CD4-positive, alpha-beta T cell (primary cell): ENCODE results near the gene DHRS3. TPM values are rescaled to one million over a fixed set of nuclear protein-coding genes. Genes with fewer than 3 reads are reported as not detected.

Source experiments
- ATAC-seq: fragments of 200-7000 bp; cut with Tn5 transposase; one replicate; pipeline ENCODE4 v1.10.0; 2022; ENCODE audit warnings: mild to moderate bottlenecking; ENCODE audit not compliant: poor library complexity
- CTCF ChIA-PET: fragments of 350-600 bp; sonication (Branson Sonifier 250); formaldehyde crosslinking; loops from one replicate; lab custom pipeline; 2021; ENCODE audit warnings: antibody characterized with exemption, inconsistent platforms; lab: Charles Lee
- POLR2A ChIA-PET: fragments of 350-600 bp; sonication (Branson Sonifier 250); formaldehyde crosslinking; loops from one replicate; lab custom pipeline; 2021; ENCODE audit warnings: antibody characterized with exemption, inconsistent platforms; lab: Charles Lee
- DNase-seq, 14 experiments: peaks; one replicate each; pipeline ENCODE4 v3.0.0-alpha.2; 2013 to 2020; ENCODE audit warnings: mixed read lengths in 2 of 14
- H3K27ac ChIP-seq, 2 donors: one replicate each; pipeline versions ENCODE4 v1.5.1 to v1.7.0; 2013; ENCODE audit warnings: low read length in 2 of 2, low read depth in 1 of 2, mild to moderate bottlenecking in 1 of 2
- H3K27me3 ChIP-seq, 2 experiments: 1 replicate in 1 of 2; 2 replicates in 1 of 2; pipeline versions ENCODE4 v1.6.1 to v1.7.0; 2013; ENCODE audit warnings: low read length in 2 of 2, control low read depth in 1 of 2, mild to moderate bottlenecking in 1 of 2, moderate library complexity in 1 of 2; ENCODE audit not compliant: insufficient read depth in 2 of 2, control insufficient read depth in 1 of 2
- H3K36me3 ChIP-seq: one replicate; pipeline ENCODE4 v1.6.1; 2013; ENCODE audit warnings: low read length, control low read depth; ENCODE audit not compliant: insufficient read depth
- H3K4me1 ChIP-seq: one replicate; pipeline ENCODE4 v1.6.1; 2013; ENCODE audit warnings: low read length, control low read depth; ENCODE audit not compliant: insufficient read depth
- H3K4me3 ChIP-seq: one replicate; pipeline ENCODE4 v1.5.1; 2013; ENCODE audit warnings: mild to moderate bottlenecking, low read length, moderate library complexity
- H3K9me3 ChIP-seq, 2 experiments: 1 replicate in 1 of 2; 2 replicates in 1 of 2; pipeline versions ENCODE4 v1.6.1 to v1.7.0; 2013; ENCODE audit warnings: low read length in 2 of 2, mild to moderate bottlenecking in 2 of 2, control low read depth in 1 of 2, moderate library complexity in 1 of 2; ENCODE audit not compliant: control insufficient read depth in 1 of 2, insufficient read depth in 1 of 2
- H3K27ac Mint-ChIP-seq: one replicate; pipeline ENCODE4 v1.8.0; 2020; ENCODE audit warnings: mixed read lengths
- H3K27me3 Mint-ChIP-seq: one replicate; pipeline ENCODE4 v1.8.0; 2021; ENCODE audit warnings: mixed read lengths
- H3K36me3 Mint-ChIP-seq: one replicate; pipeline ENCODE4 v1.8.0; 2021; ENCODE audit warnings: low read depth, mixed read lengths
- H3K4me1 Mint-ChIP-seq: one replicate; pipeline ENCODE4 v1.8.0; 2021; ENCODE audit warnings: low read depth, mixed read lengths
- H3K4me3 Mint-ChIP-seq: one replicate; pipeline ENCODE4 v1.8.0; 2020; ENCODE audit warnings: mild to moderate bottlenecking, mixed read lengths
- H3K9me3 Mint-ChIP-seq: one replicate; pipeline ENCODE4 v1.8.0; 2020; ENCODE audit warnings: mixed read lengths
- intact Hi-C, 2 experiments: fragments of 100-400 bp; cut with DNase I in 1 of 2; cut with micrococcal nuclease in 1 of 2; formaldehyde crosslinking; loops; one replicate each; pipeline versions ENCODE4 v1.15.1 to v1.9.0; 2023 to 2025; cut with DNase I, micrococcal nuclease
- total RNA-seq, 174 experiments: library from RNA in 2 of 174; stranded (reverse) in 2 of 174; gene quantifications; one replicate each; pipeline ENCODE4 v1.2.3 and lab custom pipeline; 2021 to 2026
- TF ChIP-seq, protein P1 (sequence below): fragments of 200-600 bp; IDR thresholded peaks from one replicate; pipeline ENCODE4 v1.8.0; 2022; ENCODE audit warnings: antibody characterized with exemption, mild to moderate bottlenecking

DHRS3 gene
- total RNA-seq, 2 experiments from 2014 or later = 102 to 108 TPM

DNA sequence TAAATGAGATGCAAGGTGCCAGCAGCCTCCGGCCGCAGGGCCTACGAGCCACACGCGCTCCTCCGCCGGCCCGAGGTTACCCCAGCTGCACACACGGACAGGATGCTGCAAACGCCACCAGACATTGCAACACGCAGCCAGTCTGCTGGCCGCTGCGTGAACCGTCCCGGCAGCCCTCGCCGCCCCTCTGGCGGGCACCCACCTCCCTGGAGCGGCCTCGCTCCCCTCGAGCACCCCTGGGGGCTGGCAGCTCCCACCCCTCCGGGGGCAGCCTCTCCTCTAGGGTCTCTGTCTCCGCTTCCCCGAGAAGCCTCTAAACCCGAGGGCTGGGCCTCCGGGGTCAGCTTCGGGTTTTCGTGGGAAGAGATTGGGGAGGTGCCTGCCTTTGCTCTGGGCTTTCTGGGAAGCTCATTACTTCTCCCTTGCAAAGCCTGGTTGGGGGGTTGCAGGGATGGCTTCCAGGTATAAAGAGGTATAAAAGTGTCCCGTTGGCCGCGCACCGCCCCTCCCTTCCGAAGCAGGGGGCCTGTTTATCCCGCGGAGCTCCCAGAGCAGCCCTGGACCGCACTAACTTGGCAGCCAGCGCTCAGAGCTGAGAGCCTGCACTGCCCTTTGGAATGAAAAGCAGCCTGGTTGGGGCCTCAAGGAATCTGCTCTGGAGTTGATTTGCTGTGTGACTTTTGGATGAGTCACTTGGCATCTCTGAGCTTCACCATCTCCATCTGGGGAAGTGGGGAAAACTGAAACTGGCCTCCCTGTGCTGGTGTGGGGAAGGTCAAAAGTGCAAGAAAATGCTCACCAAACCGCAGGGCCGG, 21.8 kb downstream of the DHRS3 start:
- intact Hi-C loops = no loop called here
- Mint-ChIP-seq H3K36me3 (peaks cover 7% of the 10 kb centered on the region), H3K27me3 (no peaks in the 10 kb centered on the region), H3K9me3 (no peaks in the 10 kb centered on the region), H3K4me1 (peaks cover 59% of the 10 kb centered on the region), H3K4me3 (peak overlapping the region; percentile 34), H3K27ac (peak overlapping the region; percentile 24)
- ChIA-PET CTCF (interaction anchor here (0.9 kb wide), 1 partner anchor 28 kb away, joined by 3 read pairs; no protein-coding TSS in a partner anchor), POLR2A (interaction anchor here (1.1 to 4.8 kb wide), 3 partner anchors 22 to 141 kb away, joined by 4 to 27 read pairs (median 5); partner anchors contain the start of gene DHRS3)
- Histone ChIP-seq H3K36me3 (peaks cover 7% of the 10 kb centered on the region), H3K27me3 (no peaks in the 10 kb centered on the region), H3K9me3 (no peaks in the 10 kb centered on the region), H3K4me1 (peaks cover 55% of the 10 kb centered on the region), H3K4me3 (no peak overlapping the region), H3K27ac (peak overlapping the region in 1 of 2 donors; percentile 21)
- TF ChIP-seq, protein P1, sequence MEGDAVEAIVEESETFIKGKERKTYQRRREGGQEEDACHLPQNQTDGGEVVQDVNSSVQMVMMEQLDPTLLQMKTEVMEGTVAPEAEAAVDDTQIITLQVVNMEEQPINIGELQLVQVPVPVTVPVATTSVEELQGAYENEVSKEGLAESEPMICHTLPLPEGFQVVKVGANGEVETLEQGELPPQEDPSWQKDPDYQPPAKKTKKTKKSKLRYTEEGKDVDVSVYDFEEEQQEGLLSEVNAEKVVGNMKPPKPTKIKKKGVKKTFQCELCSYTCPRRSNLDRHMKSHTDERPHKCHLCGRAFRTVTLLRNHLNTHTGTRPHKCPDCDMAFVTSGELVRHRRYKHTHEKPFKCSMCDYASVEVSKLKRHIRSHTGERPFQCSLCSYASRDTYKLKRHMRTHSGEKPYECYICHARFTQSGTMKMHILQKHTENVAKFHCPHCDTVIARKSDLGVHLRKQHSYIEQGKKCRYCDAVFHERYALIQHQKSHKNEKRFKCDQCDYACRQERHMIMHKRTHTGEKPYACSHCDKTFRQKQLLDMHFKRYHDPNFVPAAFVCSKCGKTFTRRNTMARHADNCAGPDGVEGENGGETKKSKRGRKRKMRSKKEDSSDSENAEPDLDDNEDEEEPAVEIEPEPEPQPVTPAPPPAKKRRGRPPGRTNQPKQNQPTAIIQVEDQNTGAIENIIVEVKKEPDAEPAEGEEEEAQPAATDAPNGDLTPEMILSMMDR = no peak
- ATAC-seq (no peak), DNase-seq (peak in 3 of 14 experiments; percentile 19 to 67 (median 62))

DNA sequence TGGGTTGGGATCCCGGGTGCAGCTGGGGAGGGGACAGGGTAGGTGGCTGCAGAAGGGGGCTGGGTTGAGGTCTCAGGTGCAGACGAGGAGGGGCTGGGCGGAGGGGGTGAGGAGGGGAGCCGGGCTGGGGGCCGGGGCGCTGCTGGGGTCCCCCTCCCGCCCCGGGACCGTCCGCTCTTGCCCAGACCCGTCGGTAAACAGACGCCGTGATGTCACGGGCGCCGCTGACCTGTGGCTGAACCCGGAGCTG, 22.3 kb downstream of the DHRS3 start:
- Mint-ChIP-seq H3K9me3 (no peaks in the 10 kb centered on the region), H3K36me3 (peaks cover 4% of the 10 kb centered on the region), H3K4me3 (no peak overlapping the region), H3K4me1 (peaks cover 54% of the 10 kb centered on the region), H3K27me3 (no peaks in the 10 kb centered on the region), H3K27ac (no peak overlapping the region)
- H3K27me3 ChIP-seq = no peaks in the 10 kb centered on the region
- ATAC-seq = no peak
- intact Hi-C loops = no loop called here
- TF ChIP-seq, protein P1 = no peak
- H3K4me3 ChIP-seq = peak overlapping the region; percentile 34
- peaks cover 7% of the 10 kb centered on the region for H3K36me3 ChIP-seq
- ChIA-PET POLR2A (interaction anchor here (0.6 to 4.8 kb wide), 4 partner anchors 22 to 264 kb away, joined by 4 to 27 read pairs (median 4); partner anchors contain the start of gene DHRS3), CTCF (interaction anchor here (0.9 kb wide), 1 partner anchor 28 kb away, joined by 3 read pairs; no protein-coding TSS in a partner anchor)
- no peak overlapping the region for H3K27ac ChIP-seq
- H3K4me1 ChIP-seq = peaks cover 51% of the 10 kb centered on the region
- H3K9me3 ChIP-seq = no peaks in the 10 kb centered on the region
- DNase-seq = no peak

DNA sequence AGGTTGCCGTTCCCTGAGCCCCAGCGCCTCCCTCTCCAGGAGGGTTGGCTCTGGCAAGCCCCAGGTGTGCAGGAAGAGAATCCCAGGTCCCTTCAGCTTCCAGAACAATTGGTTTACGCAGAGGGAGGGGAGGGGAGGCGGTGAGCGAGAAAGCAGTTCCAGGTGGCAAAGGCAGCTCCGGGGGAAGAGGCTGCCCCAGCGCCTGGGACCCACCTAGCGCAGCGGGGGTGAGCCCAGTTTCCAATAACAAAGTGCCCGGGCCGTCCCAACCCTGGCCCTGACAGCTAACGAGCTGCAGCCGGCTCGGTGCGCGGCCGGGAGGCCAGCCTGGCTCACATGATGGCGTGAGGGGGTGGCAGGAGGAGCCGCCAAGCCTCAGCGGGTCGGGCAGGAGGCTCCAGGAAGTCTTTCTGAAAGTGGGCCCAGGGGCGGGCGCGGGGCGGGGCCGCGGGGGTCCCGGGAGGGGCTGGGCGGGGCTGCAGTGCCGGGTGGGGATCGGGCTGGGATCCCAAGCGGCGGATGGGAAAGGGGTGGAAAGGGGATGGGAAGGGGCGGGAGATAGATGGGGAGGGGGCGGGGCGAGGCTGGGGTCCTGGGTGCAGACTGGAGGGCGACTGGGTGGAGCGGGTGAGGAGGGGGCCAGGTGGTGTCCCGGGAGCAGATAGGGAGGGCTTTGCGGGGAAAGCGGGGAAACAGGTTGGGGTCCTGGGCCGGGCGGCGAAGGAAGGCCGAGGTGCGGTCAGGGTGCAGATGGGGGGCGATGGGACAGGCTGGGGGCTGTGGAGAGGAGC, 22.8 kb downstream of the DHRS3 start:
- Mint-ChIP-seq H3K4me1 (peaks cover 49% of the 10 kb centered on the region), H3K9me3 (no peaks in the 10 kb centered on the region), H3K36me3 (peaks cover 4% of the 10 kb centered on the region), H3K27ac (peak overlapping the region; percentile 56), H3K4me3 (peak overlapping the region; percentile 78), H3K27me3 (no peaks in the 10 kb centered on the region)
- peaks cover 7% of the 10 kb centered on the region for H3K36me3 ChIP-seq
- H3K27ac ChIP-seq = no peak overlapping the region
- POLR2A ChIA-PET = interaction anchor here (0.6 to 4.8 kb wide), 5 partner anchors 23 to 264 kb away, joined by 3 to 27 read pairs (median 4); partner anchors contain the start of gene DHRS3
- TF ChIP-seq, protein P1 = no peak
- peak; percentile 64 for ATAC-seq
- peak overlapping the region; percentile 47 for H3K4me3 ChIP-seq
- intact Hi-C loops = no loop called here
- peak in 7 of 14 experiments; percentile 11 to 42 (median 35) for DNase-seq
- peaks cover 45% of the 10 kb centered on the region for H3K4me1 ChIP-seq
- no peaks in the 10 kb centered on the region for H3K9me3 ChIP-seq
- CTCF ChIA-PET = interaction anchor here (0.5 to 0.9 kb wide), 2 partner anchors 23 to 29 kb away, joined by 3 read pairs; partner anchors contain the start of gene DHRS3
- H3K27me3 ChIP-seq = no peaks in the 10 kb centered on the region
